NCI-H2029 (cell line): ENCODE data around the gene GZF1.

Source experiments
- DNase-seq: peaks from one replicate; lab custom pipeline; 2025; lab: John Stamatoyannopoulos, UW

The GZF1 gene

DNA sequence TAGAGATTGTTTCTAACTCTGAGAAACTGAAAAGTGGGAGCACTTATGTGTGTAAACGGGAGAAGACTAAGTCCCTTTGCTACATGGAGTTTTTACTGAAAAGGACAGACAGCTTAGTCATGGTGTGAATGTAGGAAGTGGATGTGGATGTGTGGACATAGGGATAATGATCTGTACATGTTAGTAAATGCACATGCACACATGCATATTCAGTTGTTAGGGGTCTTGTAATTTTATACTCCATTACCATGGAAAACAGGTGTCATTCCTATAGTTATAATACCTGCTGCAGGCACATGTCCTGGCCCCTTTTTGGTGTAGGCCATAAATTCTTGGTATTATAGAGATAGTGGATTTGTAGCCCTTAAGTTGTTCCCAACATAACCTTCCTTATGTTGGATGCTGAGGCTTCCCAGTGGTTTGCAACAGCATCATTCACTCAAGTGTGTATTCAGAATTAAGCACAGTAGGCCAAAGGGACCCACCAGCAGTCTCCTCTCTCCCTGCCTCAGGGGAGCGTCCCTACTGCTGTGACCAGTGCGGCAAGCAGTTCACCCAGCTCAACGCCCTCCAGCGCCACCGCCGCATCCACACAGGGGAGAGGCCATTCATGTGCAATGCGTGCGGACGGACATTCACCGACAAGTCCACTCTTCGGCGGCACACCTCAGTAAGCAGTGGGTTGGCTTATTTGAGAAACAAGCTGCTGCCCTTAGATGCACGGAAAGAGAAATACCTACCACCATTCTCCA lies 7.3 kb downstream of the GZF1 start:
- no peak for DNase-seq

DNA sequence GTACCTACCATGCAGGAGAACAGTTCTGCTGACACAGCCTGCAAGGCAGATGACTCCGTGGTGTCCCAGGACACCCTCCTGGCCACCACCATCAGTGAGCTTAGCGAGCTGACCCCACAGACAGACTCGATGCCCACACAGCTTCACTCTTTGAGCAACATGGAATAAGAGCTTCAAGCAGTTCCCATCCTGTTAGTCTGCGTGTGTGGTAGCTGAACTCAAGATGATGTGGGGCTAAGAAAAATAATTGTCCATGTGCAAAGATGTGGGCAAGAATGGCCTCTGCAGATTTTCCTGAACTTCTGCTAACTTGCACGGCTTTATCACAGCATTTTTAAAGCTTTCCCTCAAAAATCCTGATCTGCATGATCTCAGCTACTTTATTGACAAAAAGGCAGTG lies 8.3 kb downstream of the GZF1 start:
- no peak for DNase-seq

DNA sequence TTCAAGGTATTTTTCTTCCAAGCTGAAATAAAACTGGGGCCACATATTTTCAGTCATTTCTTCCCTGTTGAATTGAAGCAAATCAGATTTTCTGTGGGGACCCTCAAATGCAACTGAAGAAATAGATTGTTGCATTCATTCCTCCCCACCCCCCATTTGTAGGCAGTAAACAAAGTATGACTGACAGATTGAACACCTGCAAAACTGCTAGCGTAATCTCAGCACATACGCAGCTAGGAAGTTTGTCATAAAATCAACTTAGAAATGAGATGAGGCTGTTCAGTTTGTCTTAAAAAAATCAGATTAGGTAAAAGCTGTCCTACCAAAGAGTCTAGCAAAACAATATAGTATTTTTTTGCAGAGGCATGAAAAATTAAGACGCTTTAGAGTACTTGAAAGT lies 8.9 kb downstream of the GZF1 start:
- no peak for DNase-seq

DNA sequence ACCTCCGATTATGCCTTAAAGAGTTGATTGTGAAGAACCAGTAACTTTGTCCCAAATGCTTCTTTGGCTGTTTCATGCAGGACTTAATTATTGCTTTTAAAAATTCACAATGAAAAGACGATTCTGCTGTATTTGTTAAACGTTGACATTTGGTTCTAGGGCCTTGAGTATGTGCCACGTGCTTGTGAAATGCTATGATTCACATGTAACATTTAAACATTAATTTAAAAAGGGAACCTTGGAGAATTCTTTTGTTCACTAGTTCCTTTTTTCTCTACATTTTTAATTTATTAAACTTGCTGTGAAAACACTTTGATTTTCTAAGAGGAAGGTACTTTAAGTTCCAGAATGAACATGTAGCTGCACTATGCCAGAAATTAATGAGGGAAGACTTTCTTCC lies 9.5 kb downstream of the GZF1 start:
- DNase-seq: no peak

DNA sequence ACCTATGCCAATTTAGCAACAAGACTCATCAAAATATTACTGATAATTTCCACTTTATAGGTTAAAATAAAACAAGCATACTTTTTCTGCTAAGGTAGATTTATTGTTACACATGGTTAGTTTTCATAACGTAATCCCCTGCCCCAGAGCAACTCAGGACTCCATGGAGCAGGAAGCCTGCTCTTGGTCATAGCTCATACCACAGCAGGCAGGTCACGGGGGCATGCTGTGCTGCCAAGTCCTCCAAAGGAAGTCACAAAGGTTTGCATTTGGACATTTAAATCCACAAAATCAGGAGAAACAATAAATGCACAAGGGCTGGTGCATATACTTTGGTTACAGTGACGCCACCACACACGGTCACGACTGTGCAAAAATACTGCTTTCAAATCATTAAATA lies 12.5 kb downstream of the GZF1 start:
- DNase-seq: no peak

DNA sequence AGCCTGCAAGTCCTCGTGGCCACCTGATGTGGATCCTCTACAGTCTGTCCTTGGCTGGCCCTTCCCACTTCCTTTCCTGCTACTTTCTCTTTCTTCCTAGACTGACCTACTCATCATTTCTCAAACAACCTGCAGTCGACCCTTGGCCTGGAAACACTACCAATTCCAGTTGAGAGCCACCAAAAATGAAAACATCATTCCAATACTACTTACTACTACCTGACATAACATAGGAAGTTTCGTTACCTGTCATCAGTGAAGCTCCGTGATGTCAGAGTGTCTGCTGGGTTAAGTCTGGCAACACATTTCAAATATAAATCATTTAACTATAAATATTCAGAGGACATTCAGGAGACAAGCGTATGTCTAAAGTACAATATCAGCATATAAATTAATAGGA lies 13.8 kb downstream of the GZF1 start:
- no peak for DNase-seq

DNA sequence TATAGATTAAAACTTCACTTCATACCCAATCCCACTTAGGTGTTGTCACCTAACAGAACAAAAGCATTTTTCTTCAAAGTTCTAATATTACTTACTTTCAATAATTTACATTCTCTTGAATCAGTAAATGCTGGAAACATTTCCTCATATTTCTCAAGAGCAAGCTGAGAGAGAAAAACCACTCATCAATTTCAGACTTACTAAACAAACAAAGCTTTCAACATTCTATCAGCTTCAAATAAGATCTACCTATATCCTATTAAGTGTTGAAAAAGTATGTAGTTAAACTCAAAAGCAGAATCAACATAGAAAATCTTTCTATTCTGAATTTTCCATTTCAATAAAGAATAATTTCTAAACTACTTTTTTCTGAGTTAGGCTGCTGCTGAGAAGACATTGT lies 17.8 kb downstream of the GZF1 start:
- no peak for DNase-seq

DNA sequence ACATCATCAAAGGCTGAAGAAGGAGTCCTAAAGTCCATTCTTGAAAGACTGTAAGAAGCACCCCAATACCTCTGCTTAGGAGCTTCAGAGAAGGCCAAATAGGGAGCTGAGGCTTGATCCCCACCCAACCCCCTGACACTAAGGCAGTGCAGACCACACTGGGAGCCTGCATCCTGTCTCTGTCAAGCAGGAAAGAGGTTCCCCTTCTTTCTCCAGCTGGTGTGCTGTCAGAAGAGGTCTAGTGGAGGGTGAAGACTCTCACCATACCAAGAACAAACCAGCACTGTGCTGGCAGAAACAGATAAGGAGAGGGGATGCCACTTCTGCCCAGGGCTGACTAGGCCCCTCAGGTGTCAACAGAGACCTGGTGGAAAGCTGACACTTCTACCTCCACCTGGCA lies 19.9 kb downstream of the GZF1 start:
- DNase-seq: no peak

DNA sequence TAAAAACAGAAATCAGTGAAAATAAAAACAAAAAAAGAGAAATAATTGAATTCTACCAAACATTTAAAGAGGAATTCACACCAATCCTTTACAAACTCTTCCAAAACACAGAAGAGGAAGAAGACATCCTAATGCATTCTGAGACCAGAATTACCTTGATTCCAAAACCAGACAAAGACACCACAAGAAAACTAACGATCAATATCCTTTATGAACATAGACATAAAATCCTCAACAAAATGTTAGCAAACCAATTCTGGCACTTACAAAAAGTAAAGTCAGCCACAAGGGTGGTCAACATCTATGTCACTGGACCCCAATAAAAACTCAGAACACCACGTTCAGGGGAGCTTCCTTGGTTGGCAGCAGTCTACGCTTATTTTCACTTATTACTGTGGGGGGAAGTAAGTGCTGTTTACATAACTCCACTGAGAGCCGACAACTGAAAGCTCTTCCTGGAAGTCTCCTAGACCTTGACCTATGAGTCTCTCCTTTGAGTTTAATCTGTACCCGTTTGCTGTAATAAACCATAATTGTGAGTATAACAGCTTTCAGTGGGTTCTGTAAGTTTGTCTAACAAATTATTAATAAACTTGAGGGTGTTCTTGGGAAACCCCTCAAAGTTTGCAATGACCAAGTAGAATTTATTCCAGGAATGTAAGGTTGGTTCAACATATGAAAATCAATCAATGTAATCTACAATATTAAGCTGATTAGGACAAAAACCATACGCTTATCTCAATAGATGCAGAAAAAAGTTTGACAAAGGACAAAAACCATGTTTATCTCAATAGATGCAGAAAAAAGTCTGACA lies 24.5 kb downstream of the GZF1 start:
- DNase-seq: no peak

DNA sequence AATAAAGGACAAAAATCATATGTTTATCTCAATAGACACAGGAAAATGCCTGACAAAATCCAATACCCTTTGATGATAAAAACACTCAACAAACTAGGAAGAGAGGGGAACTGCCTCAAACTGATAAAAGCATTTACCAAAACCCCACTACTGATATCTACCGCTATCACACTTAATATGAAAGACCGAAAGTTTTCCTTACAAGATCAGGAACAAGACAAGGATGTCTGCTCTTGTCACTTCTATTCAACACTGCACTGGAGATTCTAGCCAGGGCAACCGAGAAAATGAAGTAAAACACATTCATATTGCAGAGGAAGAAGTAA lies 25.1 kb downstream of the GZF1 start:
- no peak for DNase-seq

DNA sequence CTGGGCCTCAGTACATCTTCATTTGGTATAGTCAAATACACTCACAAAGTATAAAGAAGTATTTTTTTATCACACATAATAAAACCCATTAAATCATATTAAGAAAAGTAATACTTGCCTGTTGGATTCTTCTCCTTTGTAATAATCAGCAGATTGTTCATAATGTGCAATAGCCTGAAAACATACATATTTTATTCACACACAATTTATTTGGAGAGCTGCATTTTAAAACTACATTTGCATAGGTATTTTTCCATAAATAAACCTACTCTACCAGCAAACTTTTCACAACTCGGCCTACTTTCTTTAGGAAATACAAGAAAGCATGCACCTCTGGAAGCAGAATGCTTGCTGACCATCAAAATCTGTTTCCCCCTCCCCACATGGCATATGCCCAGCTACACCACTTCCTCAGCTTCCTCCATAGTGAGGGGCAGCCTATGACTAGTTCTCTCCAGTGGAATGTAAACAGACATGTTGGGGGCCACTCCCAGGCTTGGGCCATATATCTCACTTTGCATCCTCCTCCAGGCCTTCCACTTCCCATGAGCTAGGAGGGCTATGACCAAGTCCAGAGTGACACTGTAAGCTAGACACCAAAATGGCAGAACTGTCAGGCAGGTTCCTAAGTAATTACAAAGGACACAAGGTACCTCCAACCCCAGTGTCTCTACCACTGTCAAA lies 28.3 kb downstream of the GZF1 start:
- DNase-seq: no peak

DNA sequence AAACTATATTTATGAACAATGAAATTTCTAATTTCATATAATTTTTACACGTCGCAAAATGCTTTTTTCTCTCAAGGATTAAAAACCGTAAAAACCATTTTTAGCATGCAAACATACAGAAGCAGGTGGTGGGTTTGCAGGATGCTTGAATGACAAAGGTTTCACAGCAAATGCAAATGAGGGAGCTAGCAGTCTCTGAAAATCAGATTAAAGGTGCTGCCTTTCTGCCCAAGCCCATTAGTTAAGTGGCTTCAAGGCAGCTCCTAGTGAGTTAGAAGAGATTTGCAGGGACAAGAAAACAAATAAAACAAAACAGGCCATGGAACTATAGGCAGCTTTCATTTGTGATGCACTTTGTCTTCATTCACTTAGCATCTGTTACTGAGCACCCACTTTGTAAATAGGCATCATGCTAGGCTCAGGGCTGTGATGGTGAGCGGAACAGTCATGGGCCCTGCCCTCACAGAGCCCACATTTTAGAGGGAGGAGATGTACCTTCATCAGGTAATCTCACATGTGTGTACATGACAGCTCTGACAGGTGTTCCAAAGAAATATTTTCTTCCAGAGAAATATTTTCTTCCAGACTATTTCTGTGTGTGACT lies 29.8 kb downstream of the GZF1 start:
- DNase-seq: no peak

DNA sequence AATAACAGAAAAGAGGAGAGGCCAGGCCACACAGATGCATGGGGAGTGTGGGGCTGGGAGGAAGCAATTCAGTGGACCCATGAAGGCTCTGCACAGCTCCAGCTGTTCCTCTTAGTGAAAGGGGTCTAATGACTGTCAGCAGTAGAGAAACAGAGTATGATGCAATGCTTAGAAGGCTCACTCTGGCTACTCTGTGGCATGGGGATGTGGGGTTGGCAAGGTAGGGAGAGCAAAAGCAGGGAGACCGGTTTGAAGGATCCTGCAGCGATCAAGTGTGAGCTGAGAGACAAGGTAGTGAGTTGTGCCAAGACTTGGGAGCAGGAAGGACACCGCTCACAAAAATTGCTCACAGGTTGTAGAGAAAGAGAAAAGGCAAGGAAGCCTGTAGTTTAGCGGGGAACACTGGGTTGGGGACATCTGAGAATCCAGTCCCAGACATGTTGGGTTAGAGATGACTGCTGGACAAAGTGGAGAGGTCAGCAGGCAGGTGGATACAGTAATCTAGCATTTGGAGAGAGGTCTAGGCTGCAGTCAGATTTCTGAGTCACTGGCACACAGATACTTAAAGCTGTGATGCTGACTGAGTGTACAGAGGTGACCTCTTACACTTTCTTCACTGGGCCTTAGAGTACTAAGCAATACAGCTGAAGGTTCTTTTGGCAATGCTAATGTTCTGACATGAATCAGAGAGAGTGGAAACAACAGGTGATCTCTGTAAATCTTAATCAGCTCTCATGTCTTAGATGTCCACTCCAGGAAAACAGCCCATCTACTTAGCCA lies 32.2 kb downstream of the GZF1 start:
- DNase-seq: no peak

DNA sequence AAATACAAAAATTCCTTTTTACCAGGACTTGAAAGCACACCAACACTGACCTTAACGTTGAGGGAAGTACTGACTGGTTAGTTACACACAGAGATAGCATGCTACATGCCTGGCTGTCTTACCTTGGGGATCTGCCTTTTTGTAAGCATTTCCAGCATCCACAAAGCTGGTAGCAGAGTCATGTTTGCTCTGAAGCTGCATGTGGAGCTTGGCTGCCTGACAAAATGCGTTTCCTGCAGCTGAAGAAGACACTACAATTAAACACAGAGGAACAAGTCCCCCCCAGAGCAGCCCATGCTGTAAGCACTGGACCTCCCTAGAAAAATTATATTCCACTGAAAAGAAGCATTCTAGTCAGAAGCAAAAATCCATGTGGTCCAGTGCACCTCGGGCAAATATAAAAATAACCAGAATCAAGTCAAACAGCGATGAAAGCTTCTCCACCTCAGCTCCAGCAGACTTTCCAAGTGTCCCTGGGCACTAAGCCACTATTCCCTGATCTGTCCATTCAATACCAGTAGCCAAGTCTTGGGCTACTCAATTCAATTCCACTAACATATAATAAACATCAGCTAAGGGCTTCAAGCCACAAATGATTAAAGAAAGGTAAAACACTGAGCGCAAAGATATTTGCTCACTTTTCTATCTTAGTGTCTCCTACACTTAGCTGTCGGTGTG lies 35.1 kb downstream of the GZF1 start:
- peak; percentile 49 for DNase-seq

DNA sequence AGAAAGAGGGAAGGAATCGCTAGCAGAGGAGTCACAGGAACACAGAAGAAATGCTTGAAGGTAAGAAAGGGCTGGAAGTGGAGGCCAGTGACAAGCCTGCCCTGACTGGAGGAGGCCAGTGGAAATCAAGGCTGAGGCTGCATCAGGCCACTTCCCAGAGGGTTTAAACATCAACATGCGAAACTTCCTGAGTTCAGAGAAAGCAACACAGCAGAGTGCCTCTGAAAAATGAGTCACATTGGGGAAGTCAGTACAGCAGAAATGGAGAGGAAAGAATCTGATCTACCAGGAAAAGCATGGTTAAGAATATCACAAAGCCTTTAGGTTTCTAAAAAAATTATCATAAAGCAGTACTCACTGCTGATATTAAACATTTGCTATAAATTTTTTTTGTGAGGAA lies 36.0 kb downstream of the GZF1 start:
- DNase-seq: no peak

DNA sequence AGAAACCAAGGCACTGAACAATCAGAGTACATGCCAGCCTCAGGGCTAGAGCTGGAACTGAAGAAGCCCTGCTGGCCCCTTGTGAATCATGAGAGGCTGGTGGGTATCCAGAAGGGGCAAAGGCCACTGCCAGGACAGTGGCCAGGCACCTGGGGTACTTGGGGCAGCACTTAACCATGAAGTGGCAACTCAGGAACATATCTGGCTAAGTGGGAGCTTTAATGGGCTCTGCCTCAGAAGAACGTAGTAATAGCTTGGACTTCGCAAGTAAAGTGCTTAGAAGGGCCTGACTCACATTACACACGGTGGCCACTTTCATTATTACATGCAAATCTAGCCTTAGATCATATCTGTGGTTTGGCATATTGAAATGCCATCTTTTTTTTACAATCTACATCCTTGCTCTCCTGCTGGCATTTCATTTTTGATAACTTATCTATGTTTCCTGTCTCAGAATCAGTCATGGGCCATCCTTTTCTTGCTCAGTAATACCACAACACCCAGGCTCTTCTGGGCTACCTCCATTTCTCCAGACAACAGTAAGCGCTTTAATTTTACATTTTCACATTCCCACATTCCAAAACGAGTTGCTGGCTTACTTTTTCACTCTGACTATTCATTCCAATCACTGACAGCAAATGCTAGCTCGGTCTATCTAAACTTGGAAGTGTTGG lies 37.7 kb downstream of the GZF1 start:
- peak; percentile 36 for DNase-seq

DNA sequence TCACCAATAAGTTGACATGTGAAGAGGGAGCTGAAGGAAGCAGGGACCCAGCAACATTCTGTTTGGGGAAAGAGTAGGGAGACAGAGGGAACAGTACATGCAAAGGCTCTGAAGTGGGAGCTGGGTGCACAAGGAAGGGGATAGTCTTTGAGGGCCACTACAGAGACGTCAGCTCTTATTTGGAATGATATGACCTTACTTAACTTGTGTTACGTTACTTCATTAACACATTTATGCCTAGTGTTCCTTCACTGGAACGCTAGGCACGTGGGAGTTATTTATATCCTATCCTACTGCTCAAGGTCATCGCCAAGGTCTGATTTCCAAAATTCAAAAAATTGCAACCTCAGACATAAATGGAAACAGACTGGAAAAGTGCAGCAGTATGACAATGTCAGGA lies 39.1 kb downstream of the GZF1 start:
- DNase-seq: no peak

DNA sequence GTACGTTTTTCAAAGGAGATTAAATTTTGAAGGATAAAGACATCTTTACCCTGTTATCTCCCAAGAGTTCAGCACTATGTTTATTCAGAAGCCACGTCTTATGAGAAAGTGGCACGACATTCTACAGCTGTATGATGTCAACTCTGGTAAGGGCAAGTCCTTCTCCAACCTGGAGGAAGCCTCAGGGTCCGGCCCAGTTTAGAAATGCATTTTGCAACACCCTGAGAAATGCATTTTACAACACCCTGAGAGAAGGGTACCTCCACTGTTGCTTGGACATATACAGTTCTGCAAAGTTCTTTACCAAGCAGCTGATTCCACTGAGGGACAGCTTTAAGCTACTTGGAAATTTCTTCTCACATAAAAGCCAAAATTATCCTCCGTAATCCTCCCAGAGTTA lies 41.8 kb downstream of the GZF1 start:
- DNase-seq: no peak

DNA sequence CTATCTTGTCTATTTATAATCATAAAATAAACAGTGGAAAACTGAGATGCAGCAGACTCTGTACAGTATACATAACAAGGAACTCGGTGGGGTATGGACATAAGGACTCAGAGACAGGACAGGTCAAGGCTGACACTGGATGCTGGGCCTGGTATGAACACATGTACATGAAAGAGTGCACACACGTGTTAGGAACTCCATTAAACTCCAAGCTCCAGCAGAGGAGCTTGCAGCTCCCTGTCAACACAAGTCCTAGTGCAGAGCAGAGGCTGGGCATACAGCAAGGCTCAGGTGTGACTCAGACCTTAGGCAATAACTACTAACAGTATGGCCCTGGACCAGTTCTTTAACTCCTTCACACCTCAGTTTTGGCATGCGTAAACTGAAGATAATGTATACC lies 42.2 kb downstream of the GZF1 start:
- DNase-seq: no peak

DNA sequence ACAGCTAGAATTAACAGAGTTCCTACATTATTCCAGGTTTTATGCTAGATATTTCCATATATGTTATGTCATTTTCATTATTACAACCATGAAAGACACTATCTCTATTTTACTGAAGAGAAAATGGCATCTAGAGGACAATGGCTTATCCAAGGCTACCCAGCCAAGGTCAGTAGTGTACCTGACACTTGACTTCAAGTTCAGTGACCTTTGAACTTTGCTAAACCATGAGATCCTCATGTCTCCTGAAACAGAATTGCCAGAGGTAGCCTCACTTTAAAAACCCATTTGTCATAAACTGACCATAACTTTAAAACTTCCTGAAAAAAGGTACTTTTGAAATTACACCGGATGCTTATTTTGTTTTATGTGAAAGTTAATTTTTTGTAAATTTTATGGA lies 44.9 kb downstream of the GZF1 start:
- DNase-seq: no peak
